IMR-90 (cell line): Measurements from ENCODE around the gene ZNF532. TPM values are rescaled to one million over a fixed set of nuclear protein-coding genes. Genes with fewer than 3 reads are reported as not detected.

ENCODE experiments used
- ATAC-seq: fragments of 200-7000 bp; cut with Tn5 transposase; 2 replicates; pipeline ENCODE4 v1.9.1; 2020; ENCODE audit warnings: low read depth, mild to moderate bottlenecking, moderate library complexity
- BruUV-seq: library from RNA; stranded (reverse); fragments of 400-500 nt; replicated peaks from 2 replicates; lab custom pipeline; 2021; lab: Mats Ljungman, UMichigan
- CTCF ChIA-PET: fragments of 300-600 bp; formaldehyde crosslinking; extraction: SDS; loops from one replicate; lab custom pipeline; 2021; ENCODE audit warnings: antibody characterized with exemption; lab: Yijun Ruan, JAX
- POLR2A ChIA-PET: fragments of 300-600 bp; sonication (Branson Sonifier 250); formaldehyde crosslinking; loops from one replicate; lab custom pipeline; 2022; ENCODE audit warnings: antibody characterized with exemption; ENCODE audit not compliant: unreplicated experiment; lab: Charles Lee
- DNase-seq: peaks from one replicate; pipeline ENCODE4 v3.0.0; 2013
- H2AFZ ChIP-seq: replicated peaks from 2 replicates; pipeline ENCODE3; 2013; ENCODE audit warnings: low read length, mild to moderate bottlenecking; ENCODE audit not compliant: poor library complexity
- H2AK5ac ChIP-seq: 2 replicates; pipeline ENCODE4 v1.6.1; 2013; ENCODE audit warnings: low read depth, low read length, inconsistent platforms
- H2AK9ac ChIP-seq: replicated peaks from 2 replicates; pipeline ENCODE3; 2013; ENCODE audit warnings: mild to moderate bottlenecking, low read depth, low read length, moderate library complexity; ENCODE audit not compliant: poor library complexity
- H2BK120ac ChIP-seq: 2 replicates; pipeline ENCODE4 v1.6.1; 2013; ENCODE audit warnings: low read depth, low read length, inconsistent platforms
- H2BK15ac ChIP-seq: 3 replicates; pipeline ENCODE4 v1.6.1; 2013; ENCODE audit warnings: low read depth, low read length, inconsistent platforms
- H2BK20ac ChIP-seq: 2 replicates; pipeline ENCODE4 v1.6.1; 2013; ENCODE audit warnings: low read depth, mild to moderate bottlenecking, inconsistent platforms, low read length, moderate library complexity
- H2BK5ac ChIP-seq: 2 replicates; pipeline ENCODE4 v1.6.1; 2013; ENCODE audit warnings: mild to moderate bottlenecking, low read depth, low read length, inconsistent platforms; ENCODE audit not compliant: poor library complexity, severe bottlenecking
- H3K14ac ChIP-seq: replicated peaks from 2 replicates; pipeline ENCODE4 v1.6.1; 2013; ENCODE audit warnings: low read depth, low read length, inconsistent platforms
- H3K18ac ChIP-seq: 2 replicates; pipeline ENCODE4 v1.6.1; 2013; ENCODE audit warnings: low read depth, low read length, control low read depth
- H3K23ac ChIP-seq: 2 replicates; pipeline ENCODE4 v1.6.1; 2013; ENCODE audit warnings: low read depth, low read length, inconsistent platforms
- H3K27ac ChIP-seq: 2 replicates; pipeline ENCODE4 v1.5.1; 2013; ENCODE audit warnings: mild to moderate bottlenecking, control low read depth, low read length; ENCODE audit not compliant: insufficient read depth
- H3K27me3 ChIP-seq: 2 replicates; pipeline ENCODE4 v1.6.1; 2013; ENCODE audit warnings: low read length; ENCODE audit not compliant: control insufficient read depth, insufficient read depth
- H3K36me3 ChIP-seq: 2 replicates; pipeline ENCODE4 v1.6.1; 2013; ENCODE audit warnings: low read length, mixed read lengths; ENCODE audit not compliant: control insufficient read depth, insufficient read depth
- H3K4ac ChIP-seq: 2 replicates; pipeline ENCODE4 v1.6.1; 2013; ENCODE audit warnings: low read depth, low read length, inconsistent platforms
- H3K4me1 ChIP-seq: 2 replicates; pipeline ENCODE4 v1.6.1; 2013; ENCODE audit warnings: low read length, mixed read lengths; ENCODE audit not compliant: control insufficient read depth, insufficient read depth
- H3K4me2 ChIP-seq: 2 replicates; pipeline ENCODE4 v1.6.1; 2013; ENCODE audit warnings: low read depth, mild to moderate bottlenecking, control low read depth, low read length, moderate library complexity
- H3K4me3 ChIP-seq: 2 replicates; pipeline ENCODE4 v1.5.1; 2013; ENCODE audit warnings: low read depth, mild to moderate bottlenecking, control low read depth, low read length, moderate library complexity; ENCODE audit not compliant: insufficient read depth
- H3K56ac ChIP-seq: 2 replicates; pipeline ENCODE4 v1.6.1; 2013; ENCODE audit warnings: low read length, inconsistent platforms; ENCODE audit not compliant: insufficient read depth; ENCODE audit errors: extremely low read depth
- H3K79me1 ChIP-seq, 2 experiments: 2 replicates each; pipeline ENCODE4 v1.6.1; 2013; ENCODE audit warnings: low read length in 2 of 2, inconsistent platforms in 1 of 2, low read depth in 1 of 2
- H3K9ac ChIP-seq: 2 replicates; pipeline ENCODE4 v1.6.1; 2013; ENCODE audit warnings: low read depth, low read length, control low read depth
- H3K9me1 ChIP-seq: 2 replicates; pipeline ENCODE4 v1.6.1; 2013; ENCODE audit warnings: low read length, inconsistent platforms; ENCODE audit not compliant: insufficient read depth
- H3K9me3 ChIP-seq: 2 replicates; pipeline ENCODE4 v1.6.1; 2013; ENCODE audit warnings: low read length; ENCODE audit not compliant: control insufficient read depth, insufficient read depth
- H4K20me1 ChIP-seq: 2 replicates; pipeline ENCODE4 v1.6.1; 2013; ENCODE audit warnings: low read length, inconsistent platforms; ENCODE audit not compliant: insufficient read depth
- H4K5ac ChIP-seq: 2 replicates; pipeline ENCODE4 v1.6.1; 2013; ENCODE audit warnings: mild to moderate bottlenecking, low read depth, low read length, control low read depth
- H4K8ac ChIP-seq, 2 experiments: 2 replicates each; pipeline ENCODE4 v1.6.1; 2013; ENCODE audit warnings: low read depth in 2 of 2, low read length in 2 of 2, control low read depth in 1 of 2, inconsistent platforms in 1 of 2
- H4K91ac ChIP-seq: 2 replicates; pipeline ENCODE4 v1.6.1; 2013; ENCODE audit warnings: low read depth, low read length, inconsistent platforms; ENCODE audit not compliant: insufficient read depth
- BHLHE40 ChIP-seq: fragments of 150-350 bp; IDR thresholded peaks from 2 replicates; pipeline ENCODE4 v1.6.1; 2016; ENCODE audit warnings: mild to moderate bottlenecking, low read depth, low read length
- CEBPB ChIP-seq: IDR thresholded peaks from 2 replicates; pipeline ENCODE4 v1.6.1; 2012; ENCODE audit warnings: low read depth, low read length, improper control_type of control experiment
- CHD1 ChIP-seq: IDR thresholded peaks from 2 replicates; pipeline ENCODE4 v1.6.1; 2012; ENCODE audit warnings: low read depth, low read length, improper control_type of control experiment
- CTCF ChIP-seq: conservative IDR thresholded peaks from 2 replicates; pipeline ENCODE4 v1.5.1; 2012; ENCODE audit warnings: mild to moderate bottlenecking, low read depth, low read length, improper control_type of control experiment
- FOS ChIP-seq: fragments of 150-350 bp; IDR thresholded peaks from 2 replicates; pipeline ENCODE4 v1.6.1; 2016; ENCODE audit warnings: low read depth, low read length
- MAFK ChIP-seq: IDR thresholded peaks from 2 replicates; pipeline ENCODE4 v1.6.1; 2012; ENCODE audit warnings: low read depth, low read length, improper control_type of control experiment
- MAZ ChIP-seq: IDR thresholded peaks from 2 replicates; pipeline ENCODE4 v1.6.1; 2012; ENCODE audit warnings: low read depth, mild to moderate bottlenecking, low read length, improper control_type of control experiment, moderate library complexity, borderline replicate concordance
- MXI1 ChIP-seq: IDR thresholded peaks from 2 replicates; pipeline ENCODE4 v1.6.1; 2012; ENCODE audit warnings: low read depth, mild to moderate bottlenecking, low read length, moderate library complexity, borderline replicate concordance
- NFE2L2 ChIP-seq: fragments of 150-350 bp; IDR thresholded peaks from 2 replicates; pipeline ENCODE4 v1.6.1; 2016; ENCODE audit warnings: low read depth, mild to moderate bottlenecking, low read length
- POLR2A ChIP-seq: IDR thresholded peaks from 2 replicates; pipeline ENCODE4 v1.6.1; 2012; ENCODE audit warnings: mild to moderate bottlenecking, low read depth, low read length
- RFX5 ChIP-seq: IDR thresholded peaks from 2 replicates; pipeline ENCODE4 v1.8.0; 2012; ENCODE audit warnings: low read depth, mild to moderate bottlenecking, low read length, moderate library complexity
- SMC3 ChIP-seq: fragments of 150-350 bp; IDR thresholded peaks from 2 replicates; pipeline ENCODE4 v1.6.1; 2016; ENCODE audit warnings: low read depth, mild to moderate bottlenecking, antibody characterized with exemption, low read length, moderate library complexity
- USF2 ChIP-seq: fragments of 150-350 bp; IDR thresholded peaks from 2 replicates; pipeline ENCODE4 v1.6.1; 2017; ENCODE audit warnings: mild to moderate bottlenecking, antibody characterized with exemption, low read length, low read depth
- WGBS, 2 experiments: methylation state at CpG; one replicate each; pipeline versions ENCODE4 v1.1.5 to v1.1.7; 2013; ENCODE audit warnings: missing lambda C conversion rate in 2 of 2; ENCODE audit not compliant: insufficient read length in 1 of 2; ENCODE audit errors: extremely low coverage in 2 of 2; 5-methylcytosine and 5-hydroxymethylcytosine counted together
- dilution Hi-C: fragments of 300-500 bp; cut with HindIII; formaldehyde crosslinking; loops from one replicate; pipeline ENCODE4 v1.14.3; 2018; ENCODE audit warnings: low sequenced_read_pairs; ENCODE audit not compliant: unreplicated experiment
- in situ Hi-C: fragments of 300-500 bp; cut with MboI; formaldehyde crosslinking; loops from 3 replicates; pipeline ENCODE4 v1.14.3; 2019; ENCODE audit warnings: low sequenced_read_pairs, inconsistent platforms, mixed read lengths
- intact Hi-C: fragments of 100-400 bp; cut with micrococcal nuclease; formaldehyde crosslinking; loops from 2 replicates; pipeline ENCODE4 v1.10.0; 2022
- polyA plus RNA-seq, 3 experiments: library from polyadenylated mRNA; depleted of rRNA; stranded (reverse); fragments of >200 nt; gene quantifications; 2 replicates each; pipeline ENCODE4 v1.2.3, GENCODE V29; 2012; ENCODE audit warnings: low replicate concordance in 1 of 3
- total RNA-seq: library from RNA; depleted of rRNA; stranded (reverse); fragments of >200 nt; gene quantifications from 2 replicates; pipeline ENCODE4 v1.2.3, GENCODE V29; 2012

The ZNF532 gene
- total and polyA plus RNA-seq, 2 of the 4 experiments (the other 2 are of a cell fraction) = 29.9 to 45.8 TPM

GRCh38 chr18:58903533-58903932 is 38.9 kb downstream of the ZNF532 start:
- Histone ChIP-seq H2BK20ac (no peak overlapping the region), H3K27ac (no peak overlapping the region), H2BK120ac (no peak overlapping the region), H3K9me1 (peaks cover 13% of the 10 kb centered on the region; the same call in 1 of the 2 replicates), H3K4me2 (no peak overlapping the region), H2AK5ac (no peak overlapping the region), H2AK9ac (no peak overlapping the region), H3K9ac (no peak overlapping the region), H4K91ac (no peak overlapping the region), H3K14ac (no peak overlapping the region), H3K9me3 (no peaks in the 10 kb centered on the region), H3K36me3 (peaks cover 11% of the 10 kb centered on the region), H2BK5ac (no peak overlapping the region), H3K27me3 (no peaks in the 10 kb centered on the region), H3K56ac (no peak overlapping the region), H3K18ac (no peak overlapping the region), H4K20me1 (no peaks in the 10 kb centered on the region), H3K4ac (no peak overlapping the region), H3K4me1 (no peaks in the 10 kb centered on the region), H2AFZ (no peak overlapping the region), H3K4me3 (no peak overlapping the region), H3K79me1 (peaks cover 29 to 77% of the 10 kb centered on the region in 2 experiments), H2BK15ac (no peak overlapping the region), H3K23ac (no peak overlapping the region), H4K5ac (no peak overlapping the region), H4K8ac (no peak overlapping the region)
- in situ Hi-C loops = no loop called here
- intact Hi-C loops = no loop called here
- dilution Hi-C loops = no loop called here
- TF ChIP-seq NFE2L2 = no peak
- TF ChIP-seq USF2 = no peak
- TF ChIP-seq CHD1 = no peak
- TF ChIP-seq POLR2A = no peak
- TF ChIP-seq CTCF = no peak
- TF ChIP-seq MAFK = no peak
- TF ChIP-seq FOS = no peak
- no peak for TF ChIP-seq MXI1
- no peak for TF ChIP-seq MAZ
- no peak for TF ChIP-seq RFX5
- TF ChIP-seq SMC3 = no peak
- no peak for TF ChIP-seq CEBPB
- no peak for TF ChIP-seq BHLHE40
- no TSS peak for BruUV-seq
- WGBS, 2 experiments = 90 to 100% methylated on average over 1 to 3 of the region's 7 CpGs
- DNase-seq = no peak
- POLR2A ChIA-PET = no interaction called here
- no peak for ATAC-seq
- CTCF ChIA-PET = no interaction called here
